T-cell (primary cell): ENCODE data around the gene NDUFAF3. TPM values are rescaled to one million over a fixed set of nuclear protein-coding genes. Genes with fewer than 3 reads are reported as not detected.

Experiments
- total RNA-seq, 35 experiments: library from RNA in 6 of 35; stranded (reverse) in 6 of 35; fragments of 120-200 nt in 1 of 35; gene quantifications; one replicate each; pipeline versions ENCODE4 v1.2.1 to v1.2.4 and lab custom pipeline; 2013 to 2026

NDUFAF3 gene
- total RNA-seq, 5 donors from 2014 or later (not counting 1 experiment from before 2014, with no cell fraction given) = 62.8 to 92.1 (median 78.1) TPM

Other genes starting within 250 kb of the NDUFAF3 start
- 10 to 100 TPM; 30.9 to 51.8 (median 49.0) TPM for gene PRKAR2A, start 174.2 kb upstream of the NDUFAF3 start, total RNA-seq
- 10 to 100 TPM in 4 of 5 donors, 1 to 10 TPM in 1; 9.4 to 18.2 (median 14.7) TPM for gene SLC25A20, start 123.2 kb upstream of the NDUFAF3 start, total RNA-seq
- 100 to 1,000 TPM; 136 to 163 (median 153) TPM for gene ARIH2, start 103.3 kb upstream of the NDUFAF3 start, total RNA-seq
- 10 to 100 TPM; 40.4 to 79.0 (median 73.6) TPM for gene P4HTM, start 31.9 kb upstream of the NDUFAF3 start, total RNA-seq
- gene WDR6, start 14.7 kb upstream of the NDUFAF3 start, total RNA-seq = 100 to 1,000 TPM; 204 to 300 (median 293) TPM
- 10 to 100 TPM; 20.8 to 35.1 (median 30.3) TPM for gene DALRD3, start 3.5 kb upstream of the NDUFAF3 start, total RNA-seq
- gene IMPDH2, start 7.3 kb downstream of the NDUFAF3 start, total RNA-seq = 100 to 1,000 TPM; 110 to 160 (median 149) TPM
- gene QRICH1, start 72.0 kb downstream of the NDUFAF3 start, total RNA-seq = 100 to 1,000 TPM; 142 to 202 (median 155) TPM
- gene QARS1, start 82.6 kb downstream of the NDUFAF3 start, total RNA-seq = 100 to 1,000 TPM; 215 to 261 (median 245) TPM
- 100 to 1,000 TPM in 3 of 5 donors, 10 to 100 TPM in 2; 56.5 to 117 (median 105) TPM for gene USP19, start 98.7 kb downstream of the NDUFAF3 start, total RNA-seq
- 1 to 10 TPM in 3 of 5 donors, under 1 TPM in 2; 0.25 to 3.7 (median 2.1) TPM for gene LAMB2, start 110.9 kb downstream of the NDUFAF3 start, total RNA-seq
- 10 to 100 TPM; 20.4 to 37.0 (median 35.8) TPM for gene CCDC71, start 144.2 kb downstream of the NDUFAF3 start, total RNA-seq
- 1 to 10 TPM; 2.0 to 7.3 (median 4.7) TPM for gene KLHDC8B, start 149.5 kb downstream of the NDUFAF3 start, total RNA-seq